ENCODE results near the gene BRICD5.
"Not testable (repeated sequence)": the region's sequence is repeated elsewhere in the genome, so short reads cannot be mapped to it uniquely, and the experiment has no call there.

BRICD5 gene

DNA sequence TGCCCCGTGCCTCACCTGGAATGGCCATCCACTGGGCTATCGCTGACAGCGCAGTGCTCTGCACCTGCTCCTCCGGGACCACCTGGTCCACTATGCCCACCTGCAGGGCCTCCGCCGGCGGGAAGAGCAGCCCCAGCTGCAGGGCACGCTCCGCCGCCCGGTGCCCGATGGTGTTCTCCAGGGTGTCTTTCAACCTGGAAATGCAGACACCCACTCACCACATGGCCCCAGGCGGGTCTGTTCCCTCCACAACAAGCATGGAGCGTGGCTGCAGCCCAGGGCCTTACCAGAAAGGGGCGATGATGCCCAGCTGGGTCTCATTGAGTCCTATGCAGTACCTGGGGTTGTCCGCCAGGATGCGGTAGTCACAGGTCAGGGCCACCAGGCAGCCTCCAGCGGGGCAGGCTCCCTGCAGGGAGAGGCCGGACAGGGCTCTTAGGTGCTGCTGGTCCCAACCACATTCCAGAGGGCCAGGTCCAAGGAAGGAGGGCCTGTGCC is 32.4 kb upstream of the BRICD5 start:
- TF ChIP-seq ZNF274 (IDR thresholded peaks at IDR 0.05; ENCODE audit: low read depth, low read length), result no peak
- no peak overlapping the region for H3K4me3 ChIP-seq (ENCODE audit: low read length)

DNA sequence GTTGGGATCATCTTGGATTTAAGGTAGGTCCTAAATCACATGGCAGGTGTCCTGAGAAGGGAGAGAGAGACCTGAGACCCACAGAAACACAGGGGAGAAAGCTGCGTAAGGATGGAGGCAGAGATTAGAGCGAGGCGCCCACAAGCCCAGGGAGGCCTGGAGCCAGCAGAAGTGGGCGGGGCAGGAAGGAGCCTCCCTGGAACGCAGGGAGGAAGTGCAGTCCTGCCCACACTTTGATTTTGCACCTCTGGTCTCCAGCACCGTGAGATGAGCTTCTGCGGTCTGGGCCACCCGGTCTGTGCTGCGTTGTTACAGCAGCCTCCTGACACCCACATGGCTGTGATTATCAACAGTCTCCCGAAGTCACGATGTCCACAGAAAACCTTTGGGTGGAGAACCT is 31.9 kb upstream of the BRICD5 start:
- TF ChIP-seq ZNF274 (IDR thresholded peaks at IDR 0.05; ENCODE audit: low read depth, low read length), result no peak
- H3K4me3 ChIP-seq (ENCODE audit: low read length), result no peak overlapping the region

DNA sequence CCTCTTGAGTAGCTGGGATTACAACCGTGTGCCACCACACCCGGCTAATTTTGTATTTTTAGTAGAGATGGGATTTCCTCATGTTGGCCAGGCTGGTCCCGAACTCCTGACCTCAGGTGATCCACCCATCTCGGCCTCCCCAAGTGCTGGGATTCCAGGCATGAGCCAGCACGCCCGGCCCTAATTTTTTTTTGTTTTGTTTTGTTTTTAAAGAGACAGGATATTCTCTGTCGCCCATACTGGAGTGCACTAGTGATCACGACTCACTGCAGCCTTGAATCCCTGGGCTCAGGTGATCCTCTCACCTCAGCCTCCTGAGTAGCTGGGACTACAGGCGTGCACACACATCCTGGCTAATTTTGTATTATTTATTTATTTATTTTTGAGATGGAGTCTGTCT is 29.7 kb upstream of the BRICD5 start:
- not testable (repeated sequence) for H3K4me3 ChIP-seq (ENCODE audit: low read length)

DNA sequence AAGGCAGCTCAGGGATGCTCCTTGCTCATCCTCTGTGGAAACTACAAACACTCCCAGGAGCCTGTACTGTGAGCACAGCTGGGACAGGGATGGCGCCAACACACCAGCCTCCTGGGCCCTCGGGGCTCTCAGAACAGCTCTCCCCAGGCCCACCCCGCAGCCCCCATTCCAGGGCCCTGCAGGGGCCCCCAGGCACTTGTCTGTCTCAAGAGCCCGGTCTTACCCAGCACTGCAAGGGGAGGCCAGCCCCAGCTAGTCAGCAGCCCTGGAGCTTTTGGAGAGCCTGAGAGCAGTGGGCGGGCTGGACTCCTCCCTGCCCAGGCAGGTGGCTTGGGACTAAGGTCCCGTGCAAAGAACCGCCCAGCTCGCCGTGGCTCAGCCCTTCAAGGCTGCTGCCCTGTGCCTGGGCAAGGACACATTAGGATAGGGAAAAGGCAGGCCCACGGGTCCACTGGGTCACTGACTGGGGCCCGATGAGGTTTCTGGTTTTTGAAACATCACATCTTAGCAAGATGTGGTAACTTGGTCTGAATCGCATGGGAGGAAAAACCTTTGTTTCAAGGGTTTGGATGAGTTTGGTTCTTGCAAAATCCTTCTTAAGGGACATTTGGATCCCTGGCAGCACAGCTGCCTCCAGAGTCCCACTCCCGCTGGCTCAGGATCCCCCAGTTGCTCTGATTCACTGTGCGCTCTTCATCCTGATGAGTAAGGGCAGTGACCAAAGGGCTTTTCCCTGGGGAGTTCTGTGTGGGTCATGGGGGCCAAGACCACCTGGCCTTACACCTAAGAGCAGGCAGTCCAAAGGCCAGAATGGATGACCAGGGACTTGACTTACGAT is 28.4 kb upstream of the BRICD5 start:
- no peak for TF ChIP-seq ZNF274 (IDR thresholded peaks at IDR 0.05; ENCODE audit: low read depth, low read length)
- H3K4me3 ChIP-seq (ENCODE audit: low read length), result no peak overlapping the region

DNA sequence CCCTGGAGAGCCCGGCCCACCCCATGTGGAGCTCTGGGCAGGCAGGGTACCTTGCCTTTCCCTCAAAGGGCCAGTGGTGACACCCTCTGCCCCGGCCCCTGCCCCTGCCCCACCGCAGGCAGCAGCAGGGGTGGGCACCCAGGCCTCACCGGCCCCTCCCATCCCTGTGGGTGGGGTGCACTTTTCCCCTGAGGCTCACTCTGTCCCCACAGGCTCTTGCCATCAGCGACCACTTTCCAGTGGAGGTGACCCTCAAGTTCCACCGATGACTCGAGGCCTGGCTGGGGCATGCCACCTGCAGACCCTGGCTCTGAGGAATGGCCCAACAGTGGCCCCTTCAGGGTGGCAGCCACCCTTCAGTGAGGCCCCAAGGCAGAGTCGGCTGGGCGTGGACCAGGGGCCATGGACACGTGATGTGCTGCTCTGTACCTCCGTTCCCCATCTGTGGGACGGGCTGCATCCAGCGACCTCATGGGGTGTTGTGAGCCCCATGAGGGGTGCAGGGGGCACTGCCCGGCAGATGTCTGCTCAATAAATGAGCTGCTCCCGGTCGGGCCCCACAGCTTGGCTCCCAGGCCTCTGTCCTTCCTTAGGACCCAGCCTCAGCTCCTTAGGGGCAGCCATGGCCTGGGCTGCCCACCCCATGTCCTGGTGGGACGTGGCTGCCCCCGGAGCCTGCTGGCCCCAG is 27.6 kb upstream of the BRICD5 start:
- no peak for TF ChIP-seq ZNF274 (IDR thresholded peaks at IDR 0.05; ENCODE audit: low read depth, low read length)

DNA sequence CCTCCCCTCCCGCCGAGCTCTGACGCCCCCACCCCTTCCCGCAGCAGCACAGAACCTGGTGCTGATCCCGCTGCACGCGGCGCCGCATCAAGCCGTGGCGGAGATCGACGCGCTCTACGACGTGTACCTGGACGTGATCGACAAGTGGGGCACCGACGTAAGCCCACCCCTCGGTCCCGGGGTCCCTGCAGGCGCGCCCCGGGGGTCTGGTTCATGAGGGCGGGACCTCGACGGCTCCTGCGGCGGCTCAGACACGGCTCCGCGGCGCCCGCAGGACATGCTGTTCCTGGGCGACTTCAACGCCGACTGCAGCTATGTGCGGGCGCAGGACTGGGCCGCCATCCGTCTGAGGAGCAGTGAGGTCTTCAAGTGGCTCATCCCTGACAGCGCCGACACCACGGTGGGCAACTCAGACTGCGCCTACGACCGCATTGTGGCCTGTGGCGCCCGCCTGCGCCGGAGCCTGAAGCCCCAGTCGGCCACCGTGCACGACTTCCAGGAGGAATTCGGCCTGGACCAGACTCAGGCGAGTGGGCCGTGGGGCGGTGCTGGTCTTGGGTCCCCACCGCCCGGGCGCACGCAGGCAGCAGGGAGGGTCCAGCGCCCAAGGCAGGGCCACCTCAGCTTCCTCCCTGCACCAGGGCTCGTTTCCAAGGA is 27.0 kb upstream of the BRICD5 start:
- TF ChIP-seq ZNF274 (IDR thresholded peaks at IDR 0.05; ENCODE audit: low read depth, low read length), result no peak
- no peak overlapping the region for H3K4me3 ChIP-seq (ENCODE audit: low read length)

More for the DNA sequence above, 27.6 kb upstream of the BRICD5 start:
- no peak overlapping the region for H3K4me3 ChIP-seq (ENCODE audit: low read length)

DNA sequence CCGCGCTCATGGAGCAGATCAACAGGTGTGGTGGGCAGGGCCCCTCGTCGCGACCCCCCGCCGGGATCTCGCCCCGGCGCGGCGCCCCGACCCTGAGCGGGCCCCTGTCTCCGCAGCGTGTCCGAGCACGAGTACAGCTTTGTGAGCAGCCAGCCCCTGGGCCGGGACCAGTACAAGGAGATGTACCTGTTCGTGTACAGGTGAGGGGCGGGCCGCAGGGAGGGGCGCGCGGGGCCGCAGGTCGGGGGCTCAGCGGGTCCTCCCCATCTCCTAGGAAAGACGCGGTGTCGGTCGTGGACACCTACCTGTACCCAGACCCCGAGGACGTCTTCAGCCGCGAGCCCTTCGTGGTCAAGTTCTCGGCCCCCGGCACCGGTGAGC is 26.4 kb upstream of the BRICD5 start:
- no peak for TF ChIP-seq ZNF274 (IDR thresholded peaks at IDR 0.05; ENCODE audit: low read depth, low read length)
- no peak overlapping the region for H3K4me3 ChIP-seq (ENCODE audit: low read length)

DNA sequence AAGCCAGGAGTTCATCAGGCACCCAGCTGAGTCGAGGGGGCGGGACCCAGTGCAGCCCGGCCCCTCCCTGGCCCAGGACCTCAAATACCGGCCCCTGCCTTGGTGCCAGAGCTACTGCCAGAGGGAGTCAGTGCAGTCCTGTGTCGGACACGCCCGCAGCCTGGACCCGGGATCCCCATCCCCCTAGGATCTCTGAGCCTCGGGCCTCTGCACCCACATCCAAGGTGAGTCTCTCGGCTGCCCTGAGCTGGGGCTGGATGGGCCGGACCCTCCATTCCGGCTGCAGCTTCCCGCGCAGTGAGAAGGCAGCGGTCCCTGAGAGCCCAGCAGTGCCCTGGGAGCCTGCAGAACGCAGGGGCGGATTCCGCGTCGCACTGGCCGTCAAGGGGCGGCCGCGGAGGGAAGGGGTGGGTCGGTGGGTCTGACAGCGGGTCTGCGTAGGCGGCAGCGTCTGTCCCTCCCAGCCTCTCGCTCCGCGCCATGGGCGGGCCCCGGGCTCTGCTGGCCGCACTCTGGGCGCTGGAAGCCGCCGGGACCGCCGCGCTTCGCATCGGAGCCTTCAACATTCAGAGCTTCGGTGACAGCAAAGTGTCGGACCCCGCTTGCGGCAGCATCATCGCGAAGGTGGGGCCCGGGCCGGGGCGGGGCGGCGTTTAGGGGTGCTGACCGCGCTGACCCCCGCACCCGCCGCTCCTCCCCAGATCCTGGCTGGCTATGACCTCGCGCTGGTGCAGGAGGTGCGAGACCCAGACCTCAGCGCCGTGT is 25.9 kb upstream of the BRICD5 start, which contains the start of gene DNASE1L2:
TSS of gene DNASE1L2 (plus strand) at position 108 of the 765 bp plus-strand sequence. CDS start at position 481, 373 bp downstream.
- no peak within 1 kb of the TSS for H3K4me3 ChIP-seq (ENCODE audit: low read length)
- no peak for TF ChIP-seq ZNF274 (IDR thresholded peaks at IDR 0.05; ENCODE audit: low read depth, low read length)

DNA sequence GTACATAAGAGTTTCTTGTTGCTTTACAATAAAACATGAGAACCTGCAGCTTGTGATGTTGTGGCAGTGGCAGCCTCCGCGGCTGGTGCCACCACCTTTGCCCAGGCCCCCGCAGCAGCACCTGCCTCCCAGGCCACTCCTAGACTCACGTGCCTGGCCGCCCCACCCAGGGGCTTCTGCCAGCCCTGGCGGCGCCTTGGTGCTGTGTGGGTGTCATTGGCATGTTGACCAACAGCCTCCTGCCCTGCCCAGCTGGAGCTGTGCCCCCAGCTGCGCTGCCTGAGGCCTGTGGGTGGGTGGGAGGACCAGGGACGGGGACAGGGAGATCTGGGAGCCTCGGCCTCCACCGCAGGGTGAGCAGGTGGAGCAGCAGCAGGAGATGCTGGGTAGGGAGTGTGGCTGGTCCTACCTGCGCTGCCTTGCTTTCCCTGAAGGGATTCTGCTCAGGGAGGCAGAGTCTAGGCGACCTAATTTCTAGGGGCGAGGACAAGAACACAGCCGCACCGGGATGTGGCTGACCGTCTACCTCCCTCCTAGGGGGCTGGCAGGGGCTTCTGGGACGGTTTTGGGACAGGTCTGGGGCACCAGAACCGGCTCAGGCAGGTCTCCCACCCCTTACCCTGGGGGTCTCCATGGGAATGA is 25.2 kb upstream of the BRICD5 start:
- no peak overlapping the region for H3K4me3 ChIP-seq (ENCODE audit: low read length)
- no peak for TF ChIP-seq ZNF274 (IDR thresholded peaks at IDR 0.05; ENCODE audit: low read depth, low read length)

DNA sequence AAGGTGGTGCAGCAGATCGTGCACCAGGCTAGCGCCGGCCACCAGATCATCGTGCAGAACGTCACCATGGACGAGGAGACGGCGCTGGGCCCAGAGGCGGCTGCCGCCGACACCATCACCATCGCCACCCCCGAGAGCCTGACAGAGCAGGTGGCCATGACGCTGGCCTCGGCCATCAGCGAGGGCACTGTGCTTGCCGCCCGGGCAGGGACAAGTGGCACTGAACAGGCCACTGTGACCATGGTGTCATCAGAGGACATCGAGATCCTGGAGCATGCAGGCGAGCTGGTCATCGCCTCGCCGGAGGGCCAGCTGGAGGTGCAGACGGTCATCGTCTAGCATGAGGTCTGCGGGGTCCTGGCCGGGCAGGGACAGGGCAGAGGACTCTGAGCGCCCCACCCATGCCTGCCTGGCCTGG is 24.6 kb upstream of the BRICD5 start:
- no peak overlapping the region for H3K4me3 ChIP-seq (ENCODE audit: low read length)
- no peak for TF ChIP-seq ZNF274 (IDR thresholded peaks at IDR 0.05; ENCODE audit: low read depth, low read length)

DNA sequence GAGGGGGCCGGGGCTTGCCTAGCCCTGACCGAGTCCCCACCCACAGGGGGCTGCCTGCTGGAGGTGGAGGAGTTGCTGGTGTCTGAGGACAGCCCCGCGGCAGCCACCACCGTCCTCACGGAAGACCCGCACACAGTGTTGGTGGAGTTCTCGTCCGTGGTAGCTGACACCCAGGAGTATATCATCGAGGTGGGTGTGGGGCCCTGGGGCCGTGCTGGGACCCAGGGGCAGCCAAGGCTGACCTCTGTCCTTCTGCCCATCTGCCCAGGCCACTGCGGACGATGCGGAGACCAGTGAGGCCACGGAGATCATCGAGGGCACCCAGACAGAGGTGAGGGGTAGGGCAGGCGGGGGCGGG is 24.1 kb upstream of the BRICD5 start:
- H3K4me3 ChIP-seq (ENCODE audit: low read length), result no peak overlapping the region
- TF ChIP-seq ZNF274 (IDR thresholded peaks at IDR 0.05; ENCODE audit: low read depth, low read length), result no peak

DNA sequence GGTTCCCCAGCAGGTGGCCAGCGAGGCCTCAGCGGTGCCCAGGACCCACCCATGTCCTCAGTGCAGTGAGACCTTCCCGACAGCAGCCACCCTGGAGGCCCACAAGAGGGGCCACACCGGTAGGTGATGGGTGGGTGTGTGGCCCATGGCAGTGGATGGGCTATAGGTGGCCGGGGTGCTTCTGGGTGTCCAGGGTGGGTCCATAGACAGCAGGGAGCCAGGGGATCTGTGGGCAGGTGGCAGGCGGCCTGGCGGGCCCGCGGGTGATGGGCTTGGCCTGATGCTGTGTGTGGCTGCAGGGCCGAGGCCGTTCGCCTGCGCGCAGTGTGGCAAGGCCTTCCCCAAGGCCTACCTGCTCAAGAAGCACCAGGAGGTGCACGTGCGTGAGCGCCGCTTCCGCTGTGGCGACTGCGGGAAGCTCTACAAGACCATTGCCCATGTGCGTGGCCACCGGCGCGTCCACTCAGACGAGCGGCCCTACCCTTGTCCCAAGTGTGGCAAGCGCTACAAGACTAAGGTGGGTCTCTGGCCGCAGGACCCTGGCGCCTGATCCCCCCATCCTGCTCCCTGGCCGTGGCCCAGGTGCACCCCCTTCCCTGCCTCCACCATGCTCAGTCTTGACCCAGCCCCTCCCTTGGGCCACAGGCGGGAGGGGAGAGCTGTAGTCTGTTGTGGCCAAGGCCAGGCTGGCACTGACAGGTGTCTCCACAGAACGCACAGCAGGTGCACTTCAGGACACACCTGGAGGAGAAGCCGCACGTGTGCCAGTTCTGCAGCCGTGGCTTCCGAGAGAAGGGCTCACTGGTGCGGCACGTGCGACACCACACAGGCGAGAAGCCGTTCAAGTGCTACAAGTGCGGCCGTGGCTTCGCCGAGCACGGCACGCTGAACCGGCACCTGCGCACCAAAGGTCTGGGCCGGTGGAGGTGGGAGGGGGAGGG is 23.5 kb upstream of the BRICD5 start:
- H3K4me3 ChIP-seq (ENCODE audit: low read length), result no peak overlapping the region
- TF ChIP-seq ZNF274 (IDR thresholded peaks at IDR 0.05; ENCODE audit: low read depth, low read length), result no peak

Data from GM08714 (cell line).